Gastrocnemius medialis (tissue), 4 donors: Measurements from ENCODE around the gene PDSS1. TPM values are rescaled to one million over a fixed set of nuclear protein-coding genes. Genes with fewer than 3 reads are reported as not detected.
"Not testable (repeated sequence)": the region's sequence is repeated elsewhere in the genome, so short reads cannot be mapped to it uniquely, and the experiment has no call there.

Source experiments
- ATAC-seq, 2 donors: fragments of 150-250 bp; one replicate each; pipeline ENCODE4 v1.9.1; 2016
- DNase-seq, 2 donors: peaks; one replicate each; pipeline ENCODE4 v3.0.0-alpha.2; 2019
- H3K27ac ChIP-seq, 4 donors: fragments of 200-600 bp; sonication (generic); 1 replicate in 1 of 4; 2 replicates in 3 of 4; pipeline ENCODE4 v1.5.1; 2016 to 2018; ENCODE audit warnings: mild to moderate bottlenecking in 2 of 4, moderate library complexity in 1 of 4
- H3K27me3 ChIP-seq, 3 donors: fragments of 200-600 bp; sonication (generic) in 2 of 3; 1 replicate in 1 of 3; 2 replicates in 2 of 3; pipeline versions ENCODE4 v1.5.1 to v1.6.0; 2016 to 2019; ENCODE audit warnings: mild to moderate bottlenecking in 1 of 3, moderate library complexity in 1 of 3
- H3K36me3 ChIP-seq, 2 donors: fragments of 200-600 bp; sonication (generic) in 1 of 2; one replicate each; pipeline ENCODE4 v1.5.1; 2017 to 2018
- H3K4me1 ChIP-seq, 2 donors: fragments of 200-600 bp; sonication (generic) in 1 of 2; one replicate each; pipeline ENCODE4 v1.5.1; 2016 to 2017; ENCODE audit warnings: mild to moderate bottlenecking in 2 of 2
- H3K4me3 ChIP-seq, 4 donors: fragments of 200-600 bp; sonication (generic) in 3 of 4; 1 replicate in 1 of 4; 2 replicates in 3 of 4; pipeline ENCODE4 v1.5.1; 2016 to 2019; ENCODE audit warnings: mild to moderate bottlenecking in 2 of 4
- H3K9me3 ChIP-seq, 3 donors: fragments of 200-600 bp; sonication (generic) in 2 of 3; 1 replicate in 1 of 3; 2 replicates in 2 of 3; pipeline ENCODE4 v1.5.1; 2016 to 2019
- POLR2A ChIP-seq, 2 donors: fragments of 450-650 bp; IDR thresholded peaks; one replicate each; pipeline ENCODE4 v1.6.1; 2017; ENCODE audit warnings: antibody characterized with exemption in 2 of 2, mild to moderate bottlenecking in 2 of 2, moderate library complexity in 2 of 2
- in situ Hi-C, 4 donors: fragments of 200-750 bp; cut with MboI; loops; one replicate each; pipeline versions ENCODE4 v1.15.0 to v1.8.0; 2017; ENCODE audit warnings: low sequenced_read_pairs in 4 of 4
- intact Hi-C: fragments of 100-400 bp; cut with DNase I; formaldehyde crosslinking; loops from one replicate; pipeline ENCODE4 v1.15.1; 2023; ENCODE audit warnings: low total_unique reads
- total RNA-seq, 4 donors: library from RNA; depleted of rRNA; stranded (reverse); fragments of >200 nt; gene quantifications; one replicate each; pipeline versions ENCODE4 v1.1.0 to v1.2.3, GENCODE V29; 2016
- TF ChIP-seq, protein P1 (sequence below), 5 experiments: fragments of 450-650 bp in 3 of 5; fragments of 200-600 bp in 2 of 5; sonication (generic) in 2 of 5; IDR thresholded peaks in 4 of 5; conservative IDR thresholded peaks in 1 of 5; 1 replicate in 4 of 5; 2 replicates in 1 of 5; pipeline ENCODE4 v1.5.1; 2016 to 2019; ENCODE audit warnings: antibody characterized with exemption in 5 of 5, mild to moderate bottlenecking in 3 of 5, moderate library complexity in 3 of 5

Gene PDSS1
- total RNA-seq, 4 donors from 2014 or later = 5.3 to 13.2 (median 8.2) TPM

DNA sequence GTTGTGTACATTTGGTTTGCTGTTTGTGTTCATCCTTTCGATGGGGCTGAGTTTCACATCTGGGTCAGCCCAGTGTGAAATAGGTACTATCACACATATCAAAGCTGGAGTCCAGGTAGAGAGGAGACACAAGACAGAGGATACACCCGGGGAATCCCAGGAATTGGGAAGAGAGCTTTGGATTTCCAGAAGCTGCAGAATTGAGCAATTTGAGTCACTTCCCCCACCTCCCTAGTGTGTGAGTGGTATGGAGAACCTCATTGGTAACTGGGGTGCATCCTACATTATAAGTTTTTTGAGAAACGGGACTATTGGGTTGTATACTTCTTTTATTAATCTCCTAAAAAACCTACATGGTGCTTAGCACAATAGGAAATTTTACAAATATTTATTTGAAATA lies 12.1 kb upstream of the PDSS1 start:
- in situ Hi-C loops (loop anchor here in 3 of 4 donors (5.0 to 10.0 kb wide), 3 partner anchors 189 to 199 kb away; no protein-coding TSS in a partner anchor), intact Hi-C loops (loop anchor here (5.0 kb wide), 1 partner anchor 197 kb away; no protein-coding TSS in a partner anchor)
- Histone ChIP-seq H3K36me3 (no peaks in the 10 kb centered on the region), H3K4me3 (no peak overlapping the region), H3K27ac (no peak overlapping the region), H3K27me3 (peaks cover 0 to 5% (median 0%) of the 10 kb centered on the region in 3 donors), H3K9me3 (no peaks in the 10 kb centered on the region), H3K4me1 (peaks cover 0 to 3% of the 10 kb centered on the region in 2 donors)
- no peak for TF ChIP-seq POLR2A (IDR thresholded peaks at IDR 0.05)
- TF ChIP-seq, protein P1, sequence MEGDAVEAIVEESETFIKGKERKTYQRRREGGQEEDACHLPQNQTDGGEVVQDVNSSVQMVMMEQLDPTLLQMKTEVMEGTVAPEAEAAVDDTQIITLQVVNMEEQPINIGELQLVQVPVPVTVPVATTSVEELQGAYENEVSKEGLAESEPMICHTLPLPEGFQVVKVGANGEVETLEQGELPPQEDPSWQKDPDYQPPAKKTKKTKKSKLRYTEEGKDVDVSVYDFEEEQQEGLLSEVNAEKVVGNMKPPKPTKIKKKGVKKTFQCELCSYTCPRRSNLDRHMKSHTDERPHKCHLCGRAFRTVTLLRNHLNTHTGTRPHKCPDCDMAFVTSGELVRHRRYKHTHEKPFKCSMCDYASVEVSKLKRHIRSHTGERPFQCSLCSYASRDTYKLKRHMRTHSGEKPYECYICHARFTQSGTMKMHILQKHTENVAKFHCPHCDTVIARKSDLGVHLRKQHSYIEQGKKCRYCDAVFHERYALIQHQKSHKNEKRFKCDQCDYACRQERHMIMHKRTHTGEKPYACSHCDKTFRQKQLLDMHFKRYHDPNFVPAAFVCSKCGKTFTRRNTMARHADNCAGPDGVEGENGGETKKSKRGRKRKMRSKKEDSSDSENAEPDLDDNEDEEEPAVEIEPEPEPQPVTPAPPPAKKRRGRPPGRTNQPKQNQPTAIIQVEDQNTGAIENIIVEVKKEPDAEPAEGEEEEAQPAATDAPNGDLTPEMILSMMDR (IDR thresholded peaks at IDR 0.05 in 4 of 5, conservative IDR thresholded peaks at IDR 0.05 in 1 of 5) = no peak
- no peak for ATAC-seq
- DNase-seq = no peak

DNA sequence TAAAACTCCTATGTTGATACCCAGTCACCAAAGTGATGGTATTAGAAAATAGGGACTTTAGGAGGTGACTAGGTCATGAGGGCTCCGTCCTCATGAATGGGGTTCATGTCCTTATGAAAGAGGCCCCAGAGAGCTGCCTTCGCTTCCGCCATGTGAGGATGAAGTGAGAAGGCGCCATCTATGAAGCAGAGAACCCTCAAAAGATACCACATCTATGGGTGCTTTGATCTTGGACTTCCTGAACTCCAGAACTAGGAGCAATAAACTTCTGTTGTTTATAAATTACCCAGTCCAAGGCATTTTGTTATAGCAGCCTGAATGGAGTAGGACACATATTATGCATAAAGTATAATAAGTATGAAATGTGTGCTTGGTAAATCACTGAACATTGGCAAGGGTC lies 8.1 kb upstream of the PDSS1 start:
- ATAC-seq (no peak), DNase-seq (no peak)
- Histone ChIP-seq H3K27me3 (peaks cover 0 to 10% (median 0%) of the 10 kb centered on the region in 3 donors), H3K27ac (no peak overlapping the region), H3K9me3 (no peaks in the 10 kb centered on the region), H3K4me3 (no peak overlapping the region), H3K36me3 (no peaks in the 10 kb centered on the region), H3K4me1 (peaks cover 0 to 3% of the 10 kb centered on the region in 2 donors)
- TF ChIP-seq, protein P1 (IDR thresholded peaks at IDR 0.05 in 4 of 5, conservative IDR thresholded peaks at IDR 0.05 in 1 of 5) = no peak
- TF ChIP-seq POLR2A (IDR thresholded peaks at IDR 0.05) = no peak
- intact Hi-C loops = loop anchor here (5.0 kb wide), 1 partner anchor 193 kb away; no protein-coding TSS in a partner anchor
- in situ Hi-C loops = loop anchor here in 3 of 4 donors (5.0 to 10.0 kb wide), 3 partner anchors 185 to 195 kb away; no protein-coding TSS in a partner anchor

DNA sequence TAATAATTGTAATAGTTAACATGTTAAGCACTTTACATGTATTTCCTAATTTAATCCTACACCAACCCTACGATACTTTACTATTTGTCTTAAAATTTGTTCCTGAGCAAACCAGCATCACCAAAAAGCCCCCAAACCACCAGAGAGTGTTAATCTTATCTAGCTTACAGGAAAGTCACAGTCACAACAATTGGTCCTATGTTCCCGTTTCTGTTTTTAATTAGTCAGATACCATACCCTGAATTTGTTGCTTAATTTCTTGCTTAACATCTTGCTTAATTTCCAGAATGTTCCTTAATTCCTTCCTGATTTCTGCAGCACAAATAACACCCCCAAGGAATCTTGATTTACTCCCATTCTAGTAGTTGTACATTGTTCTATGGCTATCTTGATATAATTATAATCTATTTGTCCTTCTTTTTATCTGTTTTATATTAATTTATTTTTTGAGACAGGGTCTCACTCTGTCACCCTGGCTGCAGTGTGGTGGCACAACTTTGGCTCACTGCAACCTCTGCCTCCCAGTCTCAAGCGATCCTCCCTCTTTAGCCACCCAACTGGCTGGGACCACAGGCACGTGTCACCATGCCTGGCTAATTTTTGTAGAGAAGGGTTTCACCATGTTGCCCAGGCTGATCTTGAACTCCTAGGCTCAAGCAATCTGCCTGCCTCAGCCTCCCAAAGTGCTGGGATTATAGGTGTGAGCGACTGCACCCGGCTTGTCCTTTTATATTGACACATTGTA lies 6.6 kb upstream of the PDSS1 start:
- DNase-seq (no peak), ATAC-seq (no peak)
- intact Hi-C loops = no loop called here
- TF ChIP-seq POLR2A (IDR thresholded peaks at IDR 0.05) = no peak
- TF ChIP-seq, protein P1 (IDR thresholded peaks at IDR 0.05 in 4 of 5, conservative IDR thresholded peaks at IDR 0.05 in 1 of 5) = no peak
- Histone ChIP-seq H3K4me1 (no peaks in the 10 kb centered on the region), H3K27me3 (peaks cover 0 to 8% (median 0%) of the 10 kb centered on the region in 3 donors), H3K9me3 (no peaks in the 10 kb centered on the region), H3K27ac (no peak overlapping the region), H3K4me3 (no peak overlapping the region), H3K36me3 (no peaks in the 10 kb centered on the region)
- in situ Hi-C loops = no loop called here

DNA sequence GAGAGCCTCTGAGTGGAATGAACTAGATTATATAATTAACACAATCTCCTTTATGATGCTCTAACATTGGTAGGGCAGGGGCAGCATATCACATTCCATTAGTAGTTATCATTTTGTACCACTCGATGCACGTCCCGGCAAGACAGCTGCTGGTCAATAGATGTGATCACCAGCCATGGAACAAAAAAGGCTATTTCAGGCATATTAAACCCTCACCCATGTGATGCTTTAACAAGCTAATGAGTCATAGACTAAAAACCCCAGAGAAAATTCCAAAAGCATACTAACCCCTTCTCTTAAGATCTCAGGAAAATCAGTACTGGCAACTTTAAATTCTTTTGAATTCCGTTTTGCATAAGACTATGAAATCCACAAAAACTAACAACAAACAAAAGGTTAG lies 3.0 kb upstream of the PDSS1 start:
- intact Hi-C loops, H3K4me3 ChIP-seq, H3K27me3 ChIP-seq, H3K27ac ChIP-seq, H3K9me3 ChIP-seq, H3K36me3 ChIP-seq, DNase-seq, in situ Hi-C loops, ATAC-seq: not testable (repeated sequence)
- H3K4me1 ChIP-seq = peaks cover 8 to 13% of the 10 kb centered on the region in 2 donors

DNA sequence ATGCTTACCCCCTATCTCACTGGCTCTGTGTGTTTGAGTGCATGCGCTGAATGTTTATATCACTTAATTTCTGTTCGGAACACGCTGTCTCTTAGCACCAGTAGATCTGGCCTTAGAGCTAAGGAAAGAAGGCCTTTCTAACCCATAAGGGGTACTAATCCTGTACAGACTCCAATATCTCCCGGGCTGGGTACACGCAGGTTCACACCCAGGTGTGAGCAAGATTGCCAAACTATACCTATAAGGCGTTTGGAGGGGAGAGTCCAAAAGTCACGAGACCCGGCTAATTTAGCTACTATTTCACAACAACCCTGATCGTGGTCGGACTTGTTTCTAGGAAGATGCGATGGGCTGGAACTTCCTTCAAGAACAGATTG lies 727 bp upstream of the PDSS1 start:
- DNase-seq (peak; percentile 45 to 70), ATAC-seq (peak in 1 of 2 donors; percentile 4)
- Histone ChIP-seq H3K36me3 (no peaks in the 10 kb centered on the region), H3K9me3 (no peaks in the 10 kb centered on the region), H3K27ac (peak overlapping the region; percentile 80 to 92 (median 86)), H3K4me3 (peak overlapping the region; percentile 77 to 94 (median 92)), H3K27me3 (peaks cover 0 to 5% (median 0%) of the 10 kb centered on the region in 3 donors), H3K4me1 (peaks cover 8 to 13% of the 10 kb centered on the region in 2 donors)
- in situ Hi-C loops = no loop called here
- TF ChIP-seq, protein P1 (IDR thresholded peaks at IDR 0.05 in 4 of 5, conservative IDR thresholded peaks at IDR 0.05 in 1 of 5) = no peak
- TF ChIP-seq POLR2A (IDR thresholded peaks at IDR 0.05) = no peak
- intact Hi-C loops = loop anchor here (5.0 kb wide), 1 partner anchor 166 kb away; the partner anchor contains the start of gene ABI1
